Measurements from ENCODE around the gene ERN1.

The ERN1 gene

DNA sequence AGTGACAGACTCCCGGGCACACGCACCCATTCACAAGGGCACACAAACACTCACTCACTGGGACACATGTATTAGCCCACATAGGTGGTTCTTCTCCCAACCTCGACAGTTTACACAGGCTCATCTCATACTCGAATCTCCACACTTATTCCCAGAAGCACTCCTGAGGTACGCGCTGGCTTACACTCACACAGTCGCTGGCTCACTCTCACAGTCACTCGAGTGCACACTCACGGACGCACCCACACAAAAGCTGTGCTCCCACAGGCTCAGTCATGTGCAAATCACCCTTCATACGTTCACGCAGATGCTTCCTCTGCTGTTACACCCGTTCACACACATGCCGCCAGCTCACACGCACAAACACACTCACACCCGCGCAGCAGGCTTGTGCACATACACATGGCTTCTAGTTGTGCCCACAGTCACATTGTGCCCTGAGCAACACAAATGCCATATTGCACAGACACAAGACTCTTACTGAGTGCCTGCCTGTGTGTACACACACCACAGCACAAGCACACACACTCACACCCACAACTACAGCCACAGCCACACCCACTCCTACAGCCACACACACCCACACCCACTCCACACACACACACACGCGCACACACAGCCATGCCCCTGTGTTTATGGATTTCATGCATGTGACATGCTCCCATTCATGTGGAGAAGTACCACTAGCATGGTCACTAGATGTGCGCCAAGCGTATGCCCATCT lies 140.2 kb downstream of the ERN1 start:
- in situ Hi-C loops (cut with HindIII; ENCODE audit: low pct_ligation_motif_present, low sequenced_read_pairs), result no loop called here
- H3K27ac ChIP-seq, result no peak overlapping the region

More for the DNA sequence above, 140.2 kb downstream of the ERN1 start:
- no peaks in the 10 kb centered on the region for H3K36me3 ChIP-seq (replicated peaks)
- H3K27me3 ChIP-seq (replicated peaks), result peaks cover 12% of the 10 kb centered on the region
- TF ChIP-seq, protein P1, sequence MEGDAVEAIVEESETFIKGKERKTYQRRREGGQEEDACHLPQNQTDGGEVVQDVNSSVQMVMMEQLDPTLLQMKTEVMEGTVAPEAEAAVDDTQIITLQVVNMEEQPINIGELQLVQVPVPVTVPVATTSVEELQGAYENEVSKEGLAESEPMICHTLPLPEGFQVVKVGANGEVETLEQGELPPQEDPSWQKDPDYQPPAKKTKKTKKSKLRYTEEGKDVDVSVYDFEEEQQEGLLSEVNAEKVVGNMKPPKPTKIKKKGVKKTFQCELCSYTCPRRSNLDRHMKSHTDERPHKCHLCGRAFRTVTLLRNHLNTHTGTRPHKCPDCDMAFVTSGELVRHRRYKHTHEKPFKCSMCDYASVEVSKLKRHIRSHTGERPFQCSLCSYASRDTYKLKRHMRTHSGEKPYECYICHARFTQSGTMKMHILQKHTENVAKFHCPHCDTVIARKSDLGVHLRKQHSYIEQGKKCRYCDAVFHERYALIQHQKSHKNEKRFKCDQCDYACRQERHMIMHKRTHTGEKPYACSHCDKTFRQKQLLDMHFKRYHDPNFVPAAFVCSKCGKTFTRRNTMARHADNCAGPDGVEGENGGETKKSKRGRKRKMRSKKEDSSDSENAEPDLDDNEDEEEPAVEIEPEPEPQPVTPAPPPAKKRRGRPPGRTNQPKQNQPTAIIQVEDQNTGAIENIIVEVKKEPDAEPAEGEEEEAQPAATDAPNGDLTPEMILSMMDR (IDR thresholded peaks at IDR 0.05; ENCODE audit: low read depth, low read length, missing control alignments), result no peak
- H3K4me3 ChIP-seq (ENCODE audit: low read depth, low read length), result no peak overlapping the region
- DNase-seq, result no peak

Data from brain microvascular endothelial cell (primary cell).